T-helper 1 cell (primary cell): ENCODE data around the gene SUFU.
"Not testable (repeated sequence)": the region's sequence is repeated elsewhere in the genome, so short reads cannot be mapped to it uniquely, and the experiment has no call there.

Experiments
- DNase-seq, 5 donors: peaks; one replicate each; pipeline ENCODE4 v3.0.0-alpha.2; 2012 to 2020

The SUFU gene

DNA sequence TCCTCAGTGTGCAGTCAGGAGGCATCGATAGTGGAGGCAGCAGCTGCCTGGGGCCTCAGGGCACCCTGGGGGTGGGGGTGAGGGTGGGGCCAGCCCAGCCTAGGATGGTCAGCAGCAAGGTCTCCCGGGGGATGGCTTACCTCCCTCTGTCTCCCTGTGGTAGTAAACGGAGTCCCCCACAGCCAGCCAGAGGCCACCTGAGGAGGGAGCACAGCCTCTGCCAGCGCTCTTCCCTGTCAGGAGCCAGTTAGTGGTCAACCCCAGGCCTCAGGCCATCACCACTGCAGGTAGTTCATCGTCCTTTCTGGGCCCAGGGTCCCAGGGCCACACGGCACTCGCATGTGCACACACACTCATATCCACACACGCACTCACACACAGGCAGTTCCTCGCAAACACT lies 23.4 kb upstream of the SUFU start:
- DNase-seq = no peak

GRCh38 chr10:102484021-102484420 lies 19.8 kb upstream of the SUFU start:
- DNase-seq = no peak

DNA sequence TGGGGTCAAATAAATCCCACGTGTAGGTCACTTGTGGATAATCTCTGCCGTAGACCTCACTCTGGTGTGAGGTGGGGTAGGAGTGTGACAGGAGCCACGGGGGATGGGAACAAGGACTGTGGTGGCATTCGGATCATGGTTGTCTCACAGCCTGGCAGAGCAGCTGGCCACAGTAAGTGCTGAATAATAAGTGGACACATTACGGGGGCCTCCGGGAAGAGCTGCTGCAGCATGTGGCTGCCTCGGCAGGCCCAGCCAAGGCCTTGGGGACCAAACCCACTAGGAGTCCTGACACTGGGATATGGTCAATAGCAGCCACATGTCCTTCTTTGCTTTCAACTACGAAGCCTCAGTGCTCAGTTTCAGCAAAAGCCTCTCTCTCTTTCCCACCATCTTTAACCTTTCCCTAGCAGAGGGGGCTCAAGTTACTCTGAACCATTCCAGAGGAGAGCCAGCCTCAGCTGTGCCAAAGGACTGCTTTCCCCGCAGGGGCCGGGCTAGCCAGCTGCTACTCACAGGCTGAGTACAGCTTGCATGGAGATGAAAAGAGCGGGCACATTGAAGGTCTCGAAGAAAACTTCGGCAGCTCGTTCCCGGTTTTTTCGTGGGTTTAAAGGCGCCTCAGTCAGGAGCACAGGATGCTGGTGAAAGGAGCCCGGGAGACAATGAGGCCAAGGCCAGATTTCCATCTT lies 18.5 kb upstream of the SUFU start:
- DNase-seq = no peak

GRCh38 chr10:102491136-102491535 lies 12.6 kb upstream of the SUFU start:
- DNase-seq = no peak

- no peak for DNase-seq
These were observed 11.3 kb upstream of the SUFU start for GRCh38 chr10:102492344-102492939.

DNA sequence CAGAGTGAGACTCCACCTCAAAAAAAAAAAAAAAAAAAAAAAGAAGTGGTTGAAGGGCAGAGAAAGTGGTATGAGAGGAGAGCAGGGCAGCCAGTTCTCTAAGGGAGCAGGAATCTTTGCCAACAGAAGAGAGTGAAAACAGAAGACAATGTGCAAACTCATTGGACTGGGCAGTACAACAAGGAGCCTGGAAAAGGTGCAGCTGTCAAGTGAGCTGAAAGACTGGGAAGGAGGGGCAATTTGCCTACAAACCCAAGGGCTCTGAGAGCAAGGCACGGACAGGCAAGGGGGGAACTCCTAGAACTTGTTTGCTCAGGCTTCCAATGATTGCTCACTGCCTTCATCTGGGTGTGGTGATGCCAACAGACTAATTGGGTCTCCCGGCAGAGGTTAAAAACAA lies 10.8 kb upstream of the SUFU start:
- DNase-seq = no peak

DNA sequence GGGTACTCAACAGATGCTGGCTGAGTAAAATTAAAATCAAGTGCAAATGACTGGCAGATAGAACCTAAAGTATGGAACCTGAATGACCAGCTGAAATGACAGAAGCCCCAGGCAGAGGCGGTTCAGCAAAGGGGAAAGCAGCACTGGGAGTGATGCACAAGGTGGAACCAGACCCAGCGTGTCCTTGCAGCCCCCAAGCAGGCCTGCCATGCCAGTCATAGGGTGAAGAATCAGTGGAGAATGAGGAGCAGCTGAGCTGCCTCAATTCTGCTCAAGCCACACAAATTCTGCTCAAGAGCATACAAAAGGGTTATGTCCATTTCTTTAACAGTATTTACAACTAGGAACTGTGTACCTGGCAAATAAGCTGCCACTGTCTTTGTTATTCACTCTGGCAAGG lies 10.0 kb upstream of the SUFU start:
- DNase-seq = no peak

- no peak for DNase-seq
These were observed 6.2 kb upstream of the SUFU start for GRCh38 chr10:102497545-102497944.

DNA sequence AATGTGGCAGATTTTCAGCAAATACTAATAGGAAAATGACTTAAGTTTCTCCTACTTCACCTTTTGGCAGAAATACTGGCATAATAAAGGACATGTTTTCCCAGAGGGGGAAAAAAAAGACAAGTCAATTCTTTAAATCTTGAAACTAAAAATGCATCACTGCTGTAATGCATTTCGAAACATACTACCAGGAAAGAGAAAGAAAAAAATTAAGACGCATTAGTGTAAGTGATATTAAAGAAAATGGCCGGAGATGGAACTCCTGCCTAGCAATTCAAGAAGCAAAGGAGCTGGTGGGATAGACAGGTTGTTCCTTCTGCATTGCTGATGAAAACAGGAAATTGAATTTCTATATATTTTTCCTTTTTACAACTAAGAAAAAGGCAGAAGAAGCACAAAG lies 4.4 kb upstream of the SUFU start:
- no peak for DNase-seq

GRCh38 chr10:102500686-102501085 lies 3.1 kb upstream of the SUFU start:
- DNase-seq = not testable (repeated sequence)

- no peak for DNase-seq
These were observed 2.4 kb upstream of the SUFU start for GRCh38 chr10:102501201-102502028.

DNA sequence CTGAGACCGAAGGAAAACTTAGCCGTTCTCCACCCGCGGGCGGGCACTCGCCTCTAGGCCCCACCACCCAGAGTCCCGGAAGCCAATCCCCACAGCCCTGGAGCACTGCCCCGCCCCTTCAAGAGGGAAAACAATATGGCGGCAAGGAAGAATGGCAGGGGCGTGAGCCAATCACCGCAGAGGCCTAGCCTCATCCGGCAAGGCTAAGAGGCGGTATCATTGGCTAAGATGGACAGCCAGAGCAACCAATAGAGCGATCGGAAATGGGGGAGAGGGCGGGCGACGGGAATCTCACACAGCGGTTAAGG lies 1.8 kb upstream of the SUFU start:
- DNase-seq = peak; percentile 96 to 99 (median 97)

DNA sequence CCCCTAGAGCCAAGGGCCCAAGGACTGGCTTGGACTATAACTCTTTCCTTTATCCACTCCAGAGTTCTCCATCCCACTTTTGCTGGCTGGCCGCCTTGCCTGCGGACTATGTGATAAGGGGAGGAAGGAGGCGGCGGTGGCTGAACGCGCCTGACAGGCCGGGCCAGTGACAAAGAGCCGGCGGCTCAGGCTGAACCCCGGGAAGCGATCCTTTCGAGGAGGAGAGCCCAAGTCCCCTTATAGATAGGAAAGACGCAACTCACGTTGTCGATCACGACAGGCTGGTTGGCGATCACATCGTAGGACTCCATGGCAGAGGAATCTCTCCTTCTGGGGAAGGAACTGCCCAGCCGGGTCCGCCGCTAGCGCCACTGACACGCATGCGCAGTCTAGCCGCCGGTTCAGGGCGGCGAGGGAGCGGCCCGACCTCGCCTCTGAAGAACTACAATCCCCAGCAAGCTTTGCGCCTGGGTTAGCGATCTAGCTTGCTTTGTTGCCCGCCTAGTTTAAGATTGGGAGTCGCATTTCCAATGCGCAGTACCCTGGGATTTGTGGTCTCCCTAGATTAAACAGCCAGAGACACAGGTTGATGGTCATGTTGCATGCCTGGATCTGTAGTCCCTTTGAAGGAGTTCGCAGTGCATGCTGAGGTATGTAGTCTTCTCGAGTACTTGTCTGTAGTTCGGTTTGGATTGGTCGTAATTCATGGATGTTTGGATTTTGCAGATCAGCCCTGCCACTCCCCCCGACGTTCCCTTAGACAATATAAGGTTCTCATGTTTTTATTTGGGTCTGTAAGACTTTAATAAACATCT lies 1.2 kb upstream of the SUFU start, which contains the start of gene ACTR1A:
ACTR1A (minus strand) TSS at position 376 of the 815 bp plus-strand sequence; CDS start at position 311, 65 bp downstream.
- DNase-seq = peak; percentile 90 to 97 (median 95)

DNA sequence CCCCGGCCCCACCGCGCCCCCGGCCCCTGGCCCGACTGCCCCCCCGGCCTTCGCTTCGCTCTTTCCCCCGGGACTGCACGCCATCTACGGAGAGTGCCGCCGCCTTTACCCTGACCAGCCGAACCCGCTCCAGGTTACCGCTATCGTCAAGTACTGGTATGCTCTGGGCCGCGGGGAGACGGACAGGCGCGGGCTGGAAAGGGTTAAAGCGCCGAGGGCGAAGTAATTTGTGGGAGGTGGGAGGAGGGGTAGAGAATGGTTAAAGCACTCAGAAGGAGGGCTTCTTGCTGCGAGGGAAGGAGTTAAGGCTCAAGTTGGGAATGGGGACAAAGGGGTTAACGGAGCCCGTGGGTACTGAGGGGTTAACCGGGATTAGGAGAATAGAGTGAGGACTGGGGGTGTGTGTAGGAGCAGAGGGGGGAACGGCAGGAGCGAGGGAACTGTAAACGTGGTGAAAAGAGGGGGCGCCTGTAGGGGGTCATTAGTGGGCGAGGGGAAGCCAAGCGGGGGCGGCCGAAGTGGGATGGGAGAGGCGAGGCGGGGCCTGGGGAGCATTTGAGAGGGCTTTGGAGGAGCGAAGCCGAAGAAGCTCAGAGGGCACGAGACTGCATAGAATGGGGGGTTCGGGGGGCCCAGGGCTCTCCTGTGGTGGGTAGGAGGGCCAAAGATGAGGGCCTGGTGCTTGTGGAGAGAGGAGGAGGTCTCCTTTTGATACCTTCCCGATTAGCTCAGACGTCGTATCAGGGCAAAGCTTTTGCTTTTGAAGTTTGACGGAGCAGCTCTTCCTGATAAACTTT lies 605 bp downstream of the SUFU start:
- peak in 3 of 5 donors; percentile 6 to 44 (median 27) for DNase-seq

DNA sequence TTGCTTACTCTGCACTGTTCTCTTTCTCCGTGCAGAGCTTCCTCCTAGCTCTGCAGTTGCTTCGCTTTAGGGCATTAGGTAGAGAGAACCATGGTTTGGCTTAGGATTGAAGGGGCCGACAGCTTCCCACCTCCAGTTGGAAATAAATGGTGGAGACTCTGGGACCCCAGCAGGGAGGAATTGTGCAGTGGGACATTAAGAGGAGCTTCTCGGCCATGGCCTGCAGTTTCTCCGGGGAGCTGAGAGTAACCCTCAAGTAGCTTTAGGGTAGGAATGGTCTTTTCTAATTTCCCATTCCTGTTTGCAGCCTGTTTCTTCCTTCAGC lies 1.2 kb downstream of the SUFU start:
- no peak for DNase-seq

DNA sequence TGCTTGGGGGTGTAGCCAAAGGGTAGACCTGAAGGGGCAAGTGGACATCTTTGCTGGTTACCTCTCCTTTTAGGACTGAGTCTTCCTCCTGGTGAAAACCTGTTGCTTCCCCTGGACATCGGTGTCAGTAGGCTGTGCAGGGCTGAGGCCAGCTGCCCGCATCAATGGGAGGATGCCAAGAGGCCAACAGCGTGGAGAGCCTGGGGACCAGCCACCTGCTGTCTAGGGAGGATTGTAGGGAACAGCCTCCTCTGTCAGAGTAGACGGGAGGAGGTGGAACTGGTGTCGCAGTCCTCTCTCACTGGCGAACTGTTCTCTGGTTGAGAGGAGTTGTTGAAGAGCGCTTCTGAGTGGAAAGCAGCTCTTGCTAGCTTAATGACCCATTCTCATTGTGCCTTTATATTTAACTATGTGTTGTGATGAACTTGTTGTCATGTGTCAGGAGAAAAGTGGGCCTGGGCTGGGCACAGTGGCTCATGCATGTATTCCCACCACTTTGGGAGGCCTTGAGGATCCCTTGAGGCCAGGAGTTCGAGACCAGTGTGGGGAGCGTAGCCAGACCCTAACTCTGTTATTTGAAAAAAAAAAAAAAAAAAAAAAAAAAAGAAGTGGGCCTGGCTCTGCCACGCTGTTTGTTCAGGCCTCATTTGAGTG lies 1.8 kb downstream of the SUFU start:
- no peak for DNase-seq

- no peak for DNase-seq
These were observed 3.7 kb downstream of the SUFU start for GRCh38 chr10:102507521-102507920.

GRCh38 chr10:102508506-102508905 lies 4.7 kb downstream of the SUFU start:
- DNase-seq = no peak

- no peak for DNase-seq
These were observed 5.6 kb downstream of the SUFU start for GRCh38 chr10:102509387-102509786.

DNA sequence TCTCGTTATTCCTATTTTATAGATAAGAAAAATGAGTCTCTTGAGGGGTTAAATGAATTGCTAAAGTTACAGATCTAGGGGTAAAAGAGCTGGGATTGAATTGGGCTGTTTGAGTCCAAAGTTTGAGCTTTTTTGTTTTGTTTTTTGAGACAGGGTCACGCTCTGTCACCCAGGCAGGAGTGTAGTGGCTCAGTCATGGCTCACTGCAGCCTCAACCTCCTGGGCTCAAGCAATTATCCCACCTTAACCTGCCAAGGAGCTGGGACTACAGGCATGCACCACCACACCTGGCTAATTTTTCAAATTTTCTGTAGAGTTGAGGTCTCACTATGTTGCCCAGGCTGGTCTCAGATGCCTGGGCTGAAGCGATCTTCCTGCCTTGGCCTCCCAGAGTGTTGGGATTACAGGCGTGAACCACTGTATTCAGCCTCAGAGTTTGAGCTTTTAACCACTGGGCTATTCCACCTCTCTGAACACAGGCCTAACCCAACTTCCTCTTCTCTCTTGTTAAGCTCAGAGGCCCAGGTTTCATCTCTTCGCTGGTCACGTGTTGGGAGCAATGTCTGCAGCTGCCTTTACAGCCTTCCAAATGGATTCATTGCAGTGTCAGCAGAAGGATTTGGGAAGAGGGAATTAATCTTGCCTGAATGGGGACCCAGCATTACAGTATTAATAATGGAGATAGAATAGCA lies 8.0 kb downstream of the SUFU start:
- DNase-seq = no peak
